ENCODE results near the gene SSBP3.

Gene SSBP3

DNA sequence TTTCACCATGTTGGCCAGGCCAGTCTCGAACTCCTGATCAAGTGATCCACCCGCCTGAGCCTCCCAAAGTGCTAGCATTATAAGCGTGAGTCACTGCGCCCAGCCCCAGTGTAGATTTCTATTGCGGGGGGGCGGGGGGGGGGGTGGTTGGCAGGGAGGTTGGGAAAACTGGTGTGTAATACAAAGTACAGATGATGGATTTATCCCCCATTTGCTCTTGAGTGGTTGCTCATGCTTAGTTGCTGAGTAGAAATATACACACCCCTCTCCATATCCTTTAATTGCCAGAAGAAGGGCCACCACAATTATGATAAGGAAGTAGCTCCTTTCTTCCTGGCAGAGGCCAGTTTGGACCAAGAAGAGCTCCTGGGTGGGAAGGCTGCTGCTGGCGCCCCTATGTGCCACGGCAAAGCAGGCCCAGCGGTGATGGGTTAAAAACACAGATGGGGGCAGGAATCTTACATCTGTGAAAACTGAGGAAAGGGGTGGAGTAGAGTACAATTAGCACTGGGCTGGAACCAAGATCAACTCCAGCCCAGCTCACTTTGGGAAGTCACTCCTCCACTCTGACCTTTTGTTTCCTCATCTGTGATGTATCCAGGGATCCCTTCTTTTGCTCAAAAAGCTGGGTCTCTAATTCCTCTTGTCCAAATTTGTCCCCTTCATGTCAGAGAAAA lies 151.0 kb downstream of the SSBP3 start:
- FAIRE-seq, result no peak
- no peak for DNase-seq (ENCODE audit: insufficient read length, low spot score)
- no peak for TF ChIP-seq TAF1 (IDR thresholded peaks at IDR 0.05; ENCODE audit: low read depth, low read length)
- no peak for TF ChIP-seq SPI1 (IDR thresholded peaks at IDR 0.05; ENCODE audit: low read depth, low read length)
- no peak for TF ChIP-seq POLR2A (IDR thresholded peaks at IDR 0.05; ENCODE audit: low read depth, low read length)

DNA sequence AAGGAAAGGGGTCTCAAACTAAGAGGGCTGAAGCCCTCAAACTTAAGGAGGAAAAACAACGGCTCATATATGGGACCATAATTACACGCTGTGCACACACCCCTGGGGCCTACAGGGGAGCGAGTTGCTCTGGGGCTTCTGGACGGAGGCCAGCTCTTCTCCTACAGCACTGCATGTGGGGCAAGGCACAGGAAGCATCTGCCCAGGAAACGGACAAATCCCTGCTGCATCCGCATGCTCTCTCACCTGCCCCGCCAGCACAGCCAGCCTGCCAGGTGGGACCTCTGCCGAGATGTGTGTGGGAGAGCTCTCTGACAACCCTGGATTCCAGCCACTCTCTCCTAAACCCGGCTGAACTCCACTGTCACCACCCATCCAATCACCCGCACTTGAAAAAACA lies 152.1 kb downstream of the SSBP3 start:
- DNase-seq (ENCODE audit: insufficient read length, low spot score) (no peak), FAIRE-seq (no peak)
- TF ChIP-seq PAX5 (IDR thresholded peaks at IDR 0.05; ENCODE audit: insufficient read depth, low read length, severe bottlenecking) (no peak), POU2F2 (IDR thresholded peaks at IDR 0.05; ENCODE audit: low read depth, low read length) (no peak), POLR2A (IDR thresholded peaks at IDR 0.05; ENCODE audit: low read depth, low read length) (no peak), POLR2AphosphoS5 (IDR thresholded peaks at IDR 0.05; ENCODE audit: low read depth, low read length) (no peak), SPI1 (IDR thresholded peaks at IDR 0.05; ENCODE audit: low read depth, low read length) (no peak), TAF1 (IDR thresholded peaks at IDR 0.05; ENCODE audit: low read depth, low read length) (no peak)

DNA sequence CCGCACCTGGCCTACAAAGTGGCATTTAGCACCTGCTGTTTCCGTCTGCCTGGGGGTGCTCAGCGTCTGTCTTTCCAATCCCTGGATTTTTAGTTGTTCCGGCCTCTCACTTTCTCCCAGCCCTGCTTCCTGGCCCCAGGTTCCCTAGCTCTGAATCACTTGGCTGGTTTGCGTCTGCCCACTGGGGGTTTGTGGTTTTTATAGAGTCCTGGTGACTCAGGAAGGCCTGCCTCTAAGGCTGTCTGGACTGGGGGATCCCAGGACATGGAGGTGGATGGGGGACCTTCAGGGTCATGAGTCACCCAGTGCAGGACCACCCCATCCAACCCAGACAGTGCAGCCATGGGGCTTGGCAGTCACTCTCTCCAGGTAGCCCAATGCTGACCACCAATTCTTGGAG lies 152.7 kb downstream of the SSBP3 start:
- TF ChIP-seq POU2F2 (IDR thresholded peaks at IDR 0.05; ENCODE audit: low read depth, low read length) (no peak), PAX5 (IDR thresholded peaks at IDR 0.05; ENCODE audit: insufficient read depth, low read length, severe bottlenecking) (no peak), SPI1 (IDR thresholded peaks at IDR 0.05; ENCODE audit: low read depth, low read length) (no peak), POLR2A (IDR thresholded peaks at IDR 0.05; ENCODE audit: low read depth, low read length) (no peak), TAF1 (IDR thresholded peaks at IDR 0.05; ENCODE audit: low read depth, low read length) (no peak), POLR2AphosphoS5 (IDR thresholded peaks at IDR 0.05; ENCODE audit: low read depth, low read length) (no peak)
- DNase-seq (ENCODE audit: insufficient read length, low spot score) (no peak), FAIRE-seq (no peak)

- TF ChIP-seq POLR2AphosphoS5 (IDR thresholded peaks at IDR 0.05; ENCODE audit: low read depth, low read length) (no peak), PAX5 (IDR thresholded peaks at IDR 0.05; ENCODE audit: insufficient read depth, low read length, severe bottlenecking) (no peak), TAF1 (IDR thresholded peaks at IDR 0.05; ENCODE audit: low read depth, low read length) (no peak), SPI1 (IDR thresholded peaks at IDR 0.05; ENCODE audit: low read depth, low read length) (no peak), POLR2A (IDR thresholded peaks at IDR 0.05; ENCODE audit: low read depth, low read length) (no peak), POU2F2 (IDR thresholded peaks at IDR 0.05; ENCODE audit: low read depth, low read length) (no peak)
- DNase-seq (ENCODE audit: insufficient read length, low spot score) (no peak), FAIRE-seq (no peak)
These were observed 153.7 kb downstream of the SSBP3 start for GRCh38 chr1:54252371-54252936.

DNA sequence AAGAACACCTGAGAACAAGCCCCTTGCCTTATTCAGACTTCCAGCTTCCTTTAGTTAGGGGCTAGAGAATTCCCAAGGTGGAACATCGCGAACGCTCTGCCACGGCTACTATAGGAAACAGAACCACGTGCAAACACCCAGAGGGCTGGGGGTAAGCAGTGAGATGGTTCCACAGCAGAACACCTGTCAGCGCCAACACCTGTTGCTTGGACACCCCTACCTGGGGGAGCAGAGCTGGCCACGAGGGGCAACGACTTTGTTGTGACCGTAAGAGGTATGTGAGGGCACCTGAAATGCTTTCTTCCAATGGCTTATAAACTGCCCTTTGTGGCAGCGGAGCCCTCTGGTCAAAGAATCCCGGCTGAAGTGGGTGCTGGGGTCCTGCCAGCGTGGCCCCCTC lies 155.5 kb downstream of the SSBP3 start:
- DNase-seq (ENCODE audit: insufficient read length, low spot score), result no peak
- FAIRE-seq, result no peak
- TF ChIP-seq SPI1 (IDR thresholded peaks at IDR 0.05; ENCODE audit: low read depth, low read length) (no peak), POLR2A (IDR thresholded peaks at IDR 0.05; ENCODE audit: low read depth, low read length) (no peak), TAF1 (IDR thresholded peaks at IDR 0.05; ENCODE audit: low read depth, low read length) (no peak), PAX5 (IDR thresholded peaks at IDR 0.05; ENCODE audit: insufficient read depth, low read length, severe bottlenecking) (no peak), POLR2AphosphoS5 (IDR thresholded peaks at IDR 0.05; ENCODE audit: low read depth, low read length) (no peak)

DNA sequence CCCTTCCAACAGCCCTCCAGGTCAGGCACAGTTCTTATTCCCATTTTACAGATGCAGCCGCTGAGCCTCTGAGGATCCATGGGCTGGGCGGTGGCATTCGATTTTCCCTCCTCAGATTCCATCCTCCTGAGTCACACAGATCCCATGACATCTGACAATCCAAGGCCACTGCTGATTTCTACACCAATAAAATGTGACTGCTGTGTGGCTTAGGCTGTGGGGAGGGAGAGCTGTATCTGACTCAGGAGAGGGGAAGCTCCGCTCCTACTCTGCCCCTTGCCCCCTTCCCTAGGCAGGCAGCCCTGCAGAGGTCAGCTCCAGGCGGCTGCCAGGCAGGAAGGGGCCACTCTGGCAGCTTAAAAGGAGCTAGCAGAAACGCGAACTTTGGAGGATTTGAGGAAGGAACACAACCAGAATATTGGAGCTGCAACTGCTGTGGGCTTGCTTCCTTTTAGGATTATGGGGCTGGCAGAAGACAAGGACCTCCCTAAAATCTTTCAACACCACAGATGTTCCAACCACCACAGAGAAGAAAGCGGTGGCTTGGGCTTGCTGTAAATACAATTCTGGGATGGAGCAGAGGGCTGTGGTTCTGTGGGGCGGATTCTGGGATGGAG lies 156.3 kb downstream of the SSBP3 start:
- DNase-seq (ENCODE audit: insufficient read length, low spot score), result no peak
- FAIRE-seq, result no peak
- no peak for TF ChIP-seq POU2F2 (IDR thresholded peaks at IDR 0.05; ENCODE audit: low read depth, low read length)
- TF ChIP-seq SPI1 (IDR thresholded peaks at IDR 0.05; ENCODE audit: low read depth, low read length), result no peak
- TF ChIP-seq PAX5 (IDR thresholded peaks at IDR 0.05; ENCODE audit: insufficient read depth, low read length, severe bottlenecking), result no peak
- TF ChIP-seq TAF1 (IDR thresholded peaks at IDR 0.05; ENCODE audit: low read depth, low read length), result no peak
- TF ChIP-seq POLR2A (IDR thresholded peaks at IDR 0.05; ENCODE audit: low read depth, low read length), result no peak
- TF ChIP-seq POLR2AphosphoS5 (IDR thresholded peaks at IDR 0.05; ENCODE audit: low read depth, low read length), result no peak

- FAIRE-seq (no peak), DNase-seq (ENCODE audit: insufficient read length, low spot score) (no peak)
- TF ChIP-seq POU2F2 (IDR thresholded peaks at IDR 0.05; ENCODE audit: low read depth, low read length) (no peak), POLR2A (IDR thresholded peaks at IDR 0.05; ENCODE audit: low read depth, low read length) (no peak), TAF1 (IDR thresholded peaks at IDR 0.05; ENCODE audit: low read depth, low read length) (no peak), POLR2AphosphoS5 (IDR thresholded peaks at IDR 0.05; ENCODE audit: low read depth, low read length) (no peak), PAX5 (IDR thresholded peaks at IDR 0.05; ENCODE audit: insufficient read depth, low read length, severe bottlenecking) (no peak), SPI1 (IDR thresholded peaks at IDR 0.05; ENCODE audit: low read depth, low read length) (no peak)
These were observed 157.2 kb downstream of the SSBP3 start for GRCh38 chr1:54248966-54249365.

DNA sequence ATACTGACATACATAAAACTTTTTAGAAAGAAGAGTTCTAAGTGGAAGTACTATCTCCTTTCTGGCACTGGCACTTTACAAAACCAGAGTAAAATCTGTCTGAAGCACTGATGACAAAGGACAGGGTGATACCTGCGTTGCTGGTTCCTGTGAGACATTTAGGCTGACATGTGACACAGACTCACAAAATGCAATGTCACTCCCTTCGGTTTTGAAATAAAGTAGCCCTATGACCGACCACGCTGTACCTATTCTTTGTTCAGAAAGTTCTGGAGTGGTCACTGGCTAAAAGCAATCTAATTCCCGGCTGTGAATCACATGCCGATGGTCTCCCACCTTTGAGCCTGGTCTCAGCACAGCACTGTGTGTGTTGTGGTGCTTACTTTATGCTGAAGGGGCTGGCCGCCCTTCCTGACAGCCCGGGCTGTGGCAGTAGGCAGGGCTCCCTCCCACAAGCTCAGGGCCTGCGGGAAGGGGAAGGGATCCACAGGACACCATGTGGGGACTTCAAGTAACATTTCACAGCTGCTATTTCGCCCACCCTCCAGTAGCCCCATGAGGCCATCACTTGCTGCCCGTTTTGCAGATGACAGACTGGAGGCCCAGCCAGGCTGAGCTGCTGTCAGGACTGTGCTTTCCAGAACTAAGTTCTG lies 158.2 kb downstream of the SSBP3 start:
- TF ChIP-seq POU2F2 (IDR thresholded peaks at IDR 0.05; ENCODE audit: low read depth, low read length), result no peak
- TF ChIP-seq PAX5 (IDR thresholded peaks at IDR 0.05; ENCODE audit: insufficient read depth, low read length, severe bottlenecking), result no peak
- DNase-seq (ENCODE audit: insufficient read length, low spot score) (no peak), FAIRE-seq (no peak)

GRCh38 chr1:54246116-54246721 lies 160.0 kb downstream of the SSBP3 start:
- FAIRE-seq (no peak), DNase-seq (ENCODE audit: insufficient read length, low spot score) (no peak)
- no peak for TF ChIP-seq POLR2AphosphoS5 (IDR thresholded peaks at IDR 0.05; ENCODE audit: low read depth, low read length)
- no peak for TF ChIP-seq SPI1 (IDR thresholded peaks at IDR 0.05; ENCODE audit: low read depth, low read length)
